ENCODE measurements around the gene TBL1X. TPM values are rescaled to one million over a fixed set of nuclear protein-coding genes. Genes with fewer than 3 reads are reported as not detected.

Gene TBL1X
- total RNA-seq, 2 experiments from 2014 or later: 20.7 to 21.6 TPM

GRCh38 chrX:9656871-9657270 is 192.0 kb downstream of the TBL1X start:
- Mint-ChIP-seq H3K27ac (no peak overlapping the region), H3K27me3 (ENCODE audit: low read depth) (no peaks in the 10 kb centered on the region), H3K9me3 (no peaks in the 10 kb centered on the region), H3K4me1 (ENCODE audit: low read depth) (no peaks in the 10 kb centered on the region), H3K4me3 (no peak overlapping the region), H3K36me3 (ENCODE audit: low read depth) (peaks cover 18% of the 10 kb centered on the region)
- no peak for DNase-seq
- CTCF ChIA-PET: interaction anchor here (0.6 kb wide), 1 partner anchor 37 kb away, joined by 3 read pairs; no protein-coding TSS in a partner anchor
- intact Hi-C loops (cut with micrococcal nuclease): no loop called here

- no peak for DNase-seq
- no peak overlapping the region for H3K27ac Mint-ChIP-seq
- H3K9me3 Mint-ChIP-seq: no peaks in the 10 kb centered on the region
- H3K36me3 Mint-ChIP-seq (ENCODE audit: low read depth): peaks cover 18% of the 10 kb centered on the region
- H3K4me1 Mint-ChIP-seq (ENCODE audit: low read depth): no peaks in the 10 kb centered on the region
- CTCF ChIA-PET: no interaction called here
- H3K27me3 Mint-ChIP-seq (ENCODE audit: low read depth): no peaks in the 10 kb centered on the region
- no peak overlapping the region for H3K4me3 Mint-ChIP-seq
- intact Hi-C loops (cut with micrococcal nuclease): no loop called here
Observed at GRCh38 chrX:9657590-9658256, 192.9 kb downstream of the TBL1X start.

- no peak for DNase-seq
- CTCF ChIA-PET: no interaction called here
- intact Hi-C loops (cut with micrococcal nuclease): no loop called here
- H3K27me3 Mint-ChIP-seq (ENCODE audit: low read depth): no peaks in the 10 kb centered on the region
- peaks cover 18% of the 10 kb centered on the region for H3K36me3 Mint-ChIP-seq (ENCODE audit: low read depth)
- no peak overlapping the region for H3K4me3 Mint-ChIP-seq
- no peaks in the 10 kb centered on the region for H3K9me3 Mint-ChIP-seq
- H3K27ac Mint-ChIP-seq: no peak overlapping the region
- no peaks in the 10 kb centered on the region for H3K4me1 Mint-ChIP-seq (ENCODE audit: low read depth)
Observed at GRCh38 chrX:9658409-9658808, 193.6 kb downstream of the TBL1X start.

- Mint-ChIP-seq H3K4me1 (ENCODE audit: low read depth) (no peaks in the 10 kb centered on the region), H3K9me3 (no peaks in the 10 kb centered on the region), H3K27me3 (ENCODE audit: low read depth) (no peaks in the 10 kb centered on the region), H3K27ac (no peak overlapping the region), H3K4me3 (no peak overlapping the region), H3K36me3 (ENCODE audit: low read depth) (peaks cover 14% of the 10 kb centered on the region)
- CTCF ChIA-PET: no interaction called here
- intact Hi-C loops (cut with micrococcal nuclease): no loop called here
- no peak for DNase-seq
Observed at GRCh38 chrX:9659571-9660195, 194.8 kb downstream of the TBL1X start.

- no peaks in the 10 kb centered on the region for H3K9me3 Mint-ChIP-seq
- no peaks in the 10 kb centered on the region for H3K4me1 Mint-ChIP-seq (ENCODE audit: low read depth)
- CTCF ChIA-PET: no interaction called here
- no peak for DNase-seq
- no peak overlapping the region for H3K4me3 Mint-ChIP-seq
- H3K27me3 Mint-ChIP-seq (ENCODE audit: low read depth): no peaks in the 10 kb centered on the region
- intact Hi-C loops (cut with micrococcal nuclease): no loop called here
- peaks cover 10% of the 10 kb centered on the region for H3K36me3 Mint-ChIP-seq (ENCODE audit: low read depth)
- no peak overlapping the region for H3K27ac Mint-ChIP-seq
Observed at GRCh38 chrX:9662148-9662547, 197.3 kb downstream of the TBL1X start.

GRCh38 chrX:9663216-9663615 is 198.4 kb downstream of the TBL1X start:
- no peak for DNase-seq
- H3K9me3 Mint-ChIP-seq: no peaks in the 10 kb centered on the region
- H3K27ac Mint-ChIP-seq: no peak overlapping the region
- CTCF ChIA-PET: no interaction called here
- no peak overlapping the region for H3K4me3 Mint-ChIP-seq
- H3K27me3 Mint-ChIP-seq (ENCODE audit: low read depth): no peaks in the 10 kb centered on the region
- H3K4me1 Mint-ChIP-seq (ENCODE audit: low read depth): no peaks in the 10 kb centered on the region
- peaks cover 7% of the 10 kb centered on the region for H3K36me3 Mint-ChIP-seq (ENCODE audit: low read depth)
- intact Hi-C loops (cut with micrococcal nuclease): no loop called here

- no peak for DNase-seq
- intact Hi-C loops (cut with micrococcal nuclease): no loop called here
- no peak overlapping the region for H3K4me3 Mint-ChIP-seq
- no peak overlapping the region for H3K27ac Mint-ChIP-seq
- no peaks in the 10 kb centered on the region for H3K4me1 Mint-ChIP-seq (ENCODE audit: low read depth)
- no peaks in the 10 kb centered on the region for H3K27me3 Mint-ChIP-seq (ENCODE audit: low read depth)
- CTCF ChIA-PET: no interaction called here
- peaks cover 4% of the 10 kb centered on the region for H3K36me3 Mint-ChIP-seq (ENCODE audit: low read depth)
- H3K9me3 Mint-ChIP-seq: no peaks in the 10 kb centered on the region
Observed at GRCh38 chrX:9664224-9664623, 199.4 kb downstream of the TBL1X start.

GRCh38 chrX:9665113-9665512 is 200.3 kb downstream of the TBL1X start:
- H3K36me3 Mint-ChIP-seq (ENCODE audit: low read depth): peaks cover 1% of the 10 kb centered on the region
- intact Hi-C loops (cut with micrococcal nuclease): no loop called here
- no peaks in the 10 kb centered on the region for H3K9me3 Mint-ChIP-seq
- H3K4me1 Mint-ChIP-seq (ENCODE audit: low read depth): no peaks in the 10 kb centered on the region
- no peak overlapping the region for H3K27ac Mint-ChIP-seq
- no peak overlapping the region for H3K4me3 Mint-ChIP-seq
- DNase-seq: no peak
- H3K27me3 Mint-ChIP-seq (ENCODE audit: low read depth): no peaks in the 10 kb centered on the region
- CTCF ChIA-PET: no interaction called here

- intact Hi-C loops (cut with micrococcal nuclease): no loop called here
- CTCF ChIA-PET: no interaction called here
Observed at GRCh38 chrX:9668537-9668936, 203.7 kb downstream of the TBL1X start.

GRCh38 chrX:9670136-9670814 is 205.4 kb downstream of the TBL1X start:
- H3K4me3 Mint-ChIP-seq: no peak overlapping the region
- no peak overlapping the region for H3K27ac Mint-ChIP-seq
- H3K27me3 Mint-ChIP-seq (ENCODE audit: low read depth): no peaks in the 10 kb centered on the region
- peaks cover 9% of the 10 kb centered on the region for H3K36me3 Mint-ChIP-seq (ENCODE audit: low read depth)
- no peaks in the 10 kb centered on the region for H3K4me1 Mint-ChIP-seq (ENCODE audit: low read depth)
- CTCF ChIA-PET: no interaction called here
- intact Hi-C loops (cut with micrococcal nuclease): no loop called here
- no peak for DNase-seq
- H3K9me3 Mint-ChIP-seq: no peaks in the 10 kb centered on the region

More at GRCh38 chrX:9668537-9668936, 203.7 kb downstream of the TBL1X start:
- Mint-ChIP-seq H3K36me3 (ENCODE audit: low read depth) (peaks cover 8% of the 10 kb centered on the region), H3K4me3 (no peak overlapping the region), H3K4me1 (ENCODE audit: low read depth) (no peaks in the 10 kb centered on the region), H3K27ac (no peak overlapping the region), H3K27me3 (ENCODE audit: low read depth) (no peaks in the 10 kb centered on the region), H3K9me3 (no peaks in the 10 kb centered on the region)
- DNase-seq: no peak

- no peaks in the 10 kb centered on the region for H3K9me3 Mint-ChIP-seq
- H3K36me3 Mint-ChIP-seq (ENCODE audit: low read depth): peaks cover 8% of the 10 kb centered on the region
- peaks cover 8% of the 10 kb centered on the region for H3K4me1 Mint-ChIP-seq (ENCODE audit: low read depth)
- CTCF ChIA-PET: no interaction called here
- H3K27ac Mint-ChIP-seq: no peak overlapping the region
- intact Hi-C loops (cut with micrococcal nuclease): no loop called here
- H3K4me3 Mint-ChIP-seq: no peak overlapping the region
- no peak for DNase-seq
- H3K27me3 Mint-ChIP-seq (ENCODE audit: low read depth): no peaks in the 10 kb centered on the region
Observed at GRCh38 chrX:9671998-9672397, 207.1 kb downstream of the TBL1X start.

- Mint-ChIP-seq H3K27ac (no peak overlapping the region), H3K36me3 (ENCODE audit: low read depth) (peaks cover 11% of the 10 kb centered on the region), H3K4me3 (no peak overlapping the region), H3K27me3 (ENCODE audit: low read depth) (no peaks in the 10 kb centered on the region), H3K9me3 (no peaks in the 10 kb centered on the region), H3K4me1 (ENCODE audit: low read depth) (peaks cover 22% of the 10 kb centered on the region)
- no peak for DNase-seq
- intact Hi-C loops (cut with micrococcal nuclease): loop anchor here (2.0 to 5.0 kb wide), 2 partner anchors 422 to 509 kb away; no protein-coding TSS in a partner anchor
- CTCF ChIA-PET: interaction anchor here (0.5 to 0.7 kb wide), 2 partner anchors 175 to 362 kb away, joined by 4 read pairs; no protein-coding TSS in a partner anchor
Observed at GRCh38 chrX:9676306-9676705, 211.4 kb downstream of the TBL1X start.

- H3K4me3 Mint-ChIP-seq: no peak overlapping the region
- CTCF ChIA-PET: interaction anchor here (0.7 kb wide), 1 partner anchor 176 kb away, joined by 4 read pairs; no protein-coding TSS in a partner anchor
- peaks cover 11% of the 10 kb centered on the region for H3K36me3 Mint-ChIP-seq (ENCODE audit: low read depth)
- H3K27me3 Mint-ChIP-seq (ENCODE audit: low read depth): no peaks in the 10 kb centered on the region
- peaks cover 23% of the 10 kb centered on the region for H3K4me1 Mint-ChIP-seq (ENCODE audit: low read depth)
- no peak for DNase-seq
- no peaks in the 10 kb centered on the region for H3K9me3 Mint-ChIP-seq
- intact Hi-C loops (cut with micrococcal nuclease): loop anchor here (1.0 to 5.0 kb wide), 10 partner anchors 32 to 509 kb away; no protein-coding TSS in a partner anchor
- peak overlapping the region; percentile 50 for H3K27ac Mint-ChIP-seq
Observed at GRCh38 chrX:9676738-9677097, 211.9 kb downstream of the TBL1X start.

Measured in activated naive CD4-positive, alpha-beta T cell treated with anti-CD3 and anti-CD28 coated beads for 36 hours (primary cell).